SK-N-SH treated with all-trans-retinoic acid at 6 μM for 48 hours (cell line): ENCODE results near the gene AHCYL2.

Source experiments
- ATAC-seq: fragments of 200-7000 bp; cut with Tn5 transposase; 3 replicates; pipeline ENCODE4 v1.9.1; 2020; ENCODE audit warnings: mild to moderate bottlenecking, moderate library complexity
- ARNTL ChIP-seq: fragments of 450-650 bp; formaldehyde crosslinking; IDR thresholded peaks from 2 replicates; pipeline ENCODE4 v1.5.0; 2020; ENCODE audit warnings: low read depth, mild to moderate bottlenecking, moderate library complexity, borderline replicate concordance
- BACH2 ChIP-seq: fragments of 250-450 bp; sonication (Bioruptor Pico); IDR thresholded peaks from 2 replicates; pipeline ENCODE4 v1.9.0; 2021; ENCODE audit warnings: mild to moderate bottlenecking, borderline replicate concordance
- CREB5 ChIP-seq: fragments of 250-450 bp; sonication (Bioruptor Pico); IDR thresholded peaks from 2 replicates; pipeline ENCODE4 v1.5.1; 2020; ENCODE audit warnings: low read depth, mild to moderate bottlenecking, moderate library complexity
- CSDC2 ChIP-seq: fragments of 250-450 bp; sonication (Bioruptor Pico); IDR thresholded peaks from 2 replicates; pipeline ENCODE4 v1.5.0; 2020; ENCODE audit warnings: mild to moderate bottlenecking, moderate library complexity
- GLIS3 ChIP-seq: fragments of 250-450 bp; sonication (Bioruptor Pico); IDR thresholded peaks from 2 replicates; pipeline ENCODE4 v1.5.0; 2020; ENCODE audit warnings: mild to moderate bottlenecking, moderate library complexity
- ISL1 ChIP-seq: fragments of 250-450 bp; sonication (Bioruptor Pico); IDR thresholded peaks from 2 replicates; pipeline ENCODE4 v2.1.2; 2022; ENCODE audit warnings: mild to moderate bottlenecking, moderate library complexity
- OSR1 ChIP-seq: fragments of 250-450 bp; sonication (Bioruptor Pico); IDR thresholded peaks from 2 replicates; pipeline ENCODE4 v1.8.0; 2022; ENCODE audit warnings: moderate library complexity, mild to moderate bottlenecking, inconsistent platforms
- PATZ1 ChIP-seq: fragments of 250-450 bp; sonication (Bioruptor Pico); IDR thresholded peaks from 2 replicates; pipeline ENCODE4 v1.8.0; 2020; ENCODE audit warnings: mild to moderate bottlenecking, moderate library complexity, borderline replicate concordance
- POU6F1 ChIP-seq: fragments of 250-450 bp; sonication (Bioruptor Pico); IDR thresholded peaks from 2 replicates; pipeline ENCODE4 v1.8.0; 2021; ENCODE audit warnings: low read depth, mild to moderate bottlenecking, moderate library complexity, borderline replicate concordance
- PPARA ChIP-seq: fragments of 250-450 bp; sonication (Bioruptor Pico); IDR thresholded peaks from 2 replicates; pipeline ENCODE4 v1.5.0; 2020; ENCODE audit warnings: mild to moderate bottlenecking, borderline replicate concordance
- RARB ChIP-seq: fragments of 250-450 bp; sonication (Bioruptor Pico); IDR thresholded peaks from 2 replicates; pipeline ENCODE4 v1.8.0; 2021; ENCODE audit warnings: mild to moderate bottlenecking, moderate library complexity
- SNAI2 ChIP-seq: fragments of 250-450 bp; sonication (Bioruptor Pico); IDR thresholded peaks from 2 replicates; pipeline ENCODE4 v1.5.0; 2020; ENCODE audit warnings: mild to moderate bottlenecking, moderate library complexity
- TCF4 ChIP-seq: fragments of 250-450 bp; sonication (Bioruptor Pico); IDR thresholded peaks from 2 replicates; pipeline ENCODE4 v1.8.0; 2021; ENCODE audit warnings: mild to moderate bottlenecking, moderate library complexity, borderline replicate concordance
- TOX ChIP-seq: fragments of 250-450 bp; sonication (Bioruptor Pico); IDR thresholded peaks from 2 replicates; pipeline ENCODE4 v1.8.0; 2021; ENCODE audit warnings: mild to moderate bottlenecking, moderate library complexity, borderline replicate concordance
- TSHZ2 ChIP-seq: fragments of 250-450 bp; sonication (Bioruptor Pico); IDR thresholded peaks from 2 replicates; pipeline ENCODE4 v1.5.0; 2020; ENCODE audit warnings: mild to moderate bottlenecking, moderate library complexity
- ZC3H10 ChIP-seq: fragments of 250-450 bp; sonication (Bioruptor Pico); IDR thresholded peaks from 2 replicates; pipeline ENCODE4 v1.5.1; 2021; ENCODE audit warnings: mild to moderate bottlenecking, moderate library complexity
- ZFP3 ChIP-seq: fragments of 250-450 bp; sonication (Bioruptor Pico); IDR thresholded peaks from 2 replicates; pipeline ENCODE4 v1.5.0; 2020; ENCODE audit warnings: mild to moderate bottlenecking, moderate library complexity
- ZFP30 ChIP-seq: fragments of 450-650 bp; formaldehyde crosslinking; IDR thresholded peaks from 2 replicates; pipeline ENCODE4 v1.5.0; 2022; ENCODE audit warnings: mild to moderate bottlenecking, moderate library complexity
- ZNF565 ChIP-seq: fragments of 450-650 bp; formaldehyde crosslinking; conservative IDR thresholded peaks from 2 replicates; pipeline ENCODE4 v1.5.0; 2020; ENCODE audit warnings: low read depth, mild to moderate bottlenecking, moderate library complexity
- ZNF70 ChIP-seq: fragments of 450-650 bp; formaldehyde crosslinking; IDR thresholded peaks from 2 replicates; pipeline ENCODE4 v1.5.0; 2020; ENCODE audit warnings: mild to moderate bottlenecking, moderate library complexity
- ZNF8 ChIP-seq: fragments of 450-650 bp; formaldehyde crosslinking; IDR thresholded peaks from 2 replicates; pipeline ENCODE4 v1.5.0; 2020; ENCODE audit warnings: mild to moderate bottlenecking, moderate library complexity

AHCYL2 gene

GRCh38 chr7:129199406-129199805 lies 25.4 kb upstream of the AHCYL2 start:
- TF ChIP-seq CSDC2 (CRISPR knock-in tag), result no peak
- no peak for TF ChIP-seq ARNTL (CRISPR knock-in tag)
- TF ChIP-seq ZFP30 (CRISPR knock-in tag), result no peak
- no peak for TF ChIP-seq POU6F1
- TF ChIP-seq PPARA, result no peak
- no peak for TF ChIP-seq BACH2 (CRISPR knock-in tag)
- no peak for TF ChIP-seq ZNF8 (CRISPR knock-in tag)
- TF ChIP-seq PATZ1 (CRISPR knock-in tag), result no peak
- no peak for TF ChIP-seq TCF4 (CRISPR knock-in tag)
- TF ChIP-seq TOX (CRISPR knock-in tag), result no peak
- no peak for TF ChIP-seq ISL1 (CRISPR knock-in tag)
- no peak for TF ChIP-seq ZNF70 (CRISPR knock-in tag)
- no peak for TF ChIP-seq ZC3H10 (CRISPR knock-in tag)
- TF ChIP-seq CREB5 (CRISPR knock-in tag), result no peak
- no peak for TF ChIP-seq GLIS3 (CRISPR knock-in tag)
- no peak for TF ChIP-seq ZNF565
- TF ChIP-seq RARB, result no peak
- no peak for TF ChIP-seq TSHZ2 (CRISPR knock-in tag)
- TF ChIP-seq OSR1 (CRISPR knock-in tag), result no peak
- TF ChIP-seq SNAI2 (CRISPR knock-in tag), result no peak
- no peak for ATAC-seq

- ATAC-seq, result no peak
- no peak for TF ChIP-seq RARB
- no peak for TF ChIP-seq ZNF565
- TF ChIP-seq GLIS3 (CRISPR knock-in tag), result no peak
- TF ChIP-seq ISL1 (CRISPR knock-in tag), result no peak
Measured at GRCh38 chr7:129202058-129202777, 22.6 kb upstream of the AHCYL2 start.

- TF ChIP-seq ZFP3 (CRISPR knock-in tag) (no peak), ZNF8 (CRISPR knock-in tag) (no peak), TSHZ2 (CRISPR knock-in tag) (no peak), GLIS3 (CRISPR knock-in tag) (no peak), ZNF565 (no peak), RARB (no peak)
- no peak; the same call in 1 of the 3 replicates for ATAC-seq
Measured at GRCh38 chr7:129203050-129203741, 21.6 kb upstream of the AHCYL2 start.
